Hepatic stellate cell (primary cell): Measurements from ENCODE around the gene PAWR.
A peak's percentile ranks its signal among the peaks of the same experiment; 100 is the strongest.

Experiments
- DNase-seq: peaks from one replicate; pipeline ENCODE4 v3.0.0; 2011; ENCODE audit warnings: low spot score

The PAWR gene

GRCh38 chr12:79690638-79691510 lies at the start of gene PAWR:
PAWR (minus strand) TSS chr12:79690964; CDS start chr12:79690244, 720 bp downstream.
- peak; percentile 79 for DNase-seq

GRCh38 chr12:79737875-79738718 lies 47.3 kb upstream of the PAWR start:
- peak; percentile 12 for DNase-seq

- DNase-seq, result no peak
Measured at GRCh38 chr12:79732638-79733037, 41.9 kb upstream of the PAWR start.

GRCh38 chr12:79725987-79726386 lies 35.2 kb upstream of the PAWR start:
- peak; percentile 35 for DNase-seq

GRCh38 chr12:79717006-79717405 lies 26.2 kb upstream of the PAWR start:
- no peak for DNase-seq

- DNase-seq, result no peak
Measured at GRCh38 chr12:79715308-79715707, 24.5 kb upstream of the PAWR start.

GRCh38 chr12:79710707-79711483 lies 20.1 kb upstream of the PAWR start:
- no peak for DNase-seq

GRCh38 chr12:79707830-79708229 lies 17.1 kb upstream of the PAWR start:
- no peak for DNase-seq

GRCh38 chr12:79706676-79707075 lies 15.9 kb upstream of the PAWR start:
- DNase-seq, result no peak

- DNase-seq, result no peak
Measured at GRCh38 chr12:79706156-79706555, 15.4 kb upstream of the PAWR start.

- no peak for DNase-seq
Measured at GRCh38 chr12:79698966-79699365, 8.2 kb upstream of the PAWR start.

GRCh38 chr12:79696416-79696815 lies 5.7 kb upstream of the PAWR start:
- no peak for DNase-seq

- DNase-seq, result no peak
Measured at GRCh38 chr12:79692860-79693577, 2.3 kb upstream of the PAWR start.

GRCh38 chr12:79691511-79692248 lies 916 bp upstream of the PAWR start:
- peak; percentile 35 for DNase-seq

- DNase-seq, result peak; percentile 45
Measured at GRCh38 chr12:79690142-79690637, 574 bp downstream of the PAWR start.

- DNase-seq, result peak; percentile 42
Measured at GRCh38 chr12:79689477-79690141, 1.2 kb downstream of the PAWR start.

- DNase-seq, result no peak
Measured at GRCh38 chr12:79689061-79689476, 1.7 kb downstream of the PAWR start.

GRCh38 chr12:79688376-79689060 lies 2.2 kb downstream of the PAWR start:
- no peak for DNase-seq

GRCh38 chr12:79687711-79688260 lies 3.0 kb downstream of the PAWR start:
- DNase-seq, result no peak
